Memory B cell (primary cell): Measurements from ENCODE around the gene TMEM156.
A peak's percentile ranks its signal among the peaks of the same experiment; 100 is the strongest.
"Not testable (repeated sequence)": the region's sequence is repeated elsewhere in the genome, so short reads cannot be mapped to it uniquely, and the experiment has no call there.

Experiments used
- ATAC-seq: fragments of 150-1000 bp; cut with Tn5 transposase; 2 replicates; pipeline ENCODE4 v1.10.0; 2021; ENCODE audit warnings: low read depth, mild to moderate bottlenecking, moderate library complexity
- DNase-seq, 2 donors: peaks; one replicate each; pipeline ENCODE4 v3.0.0; 2022; ENCODE audit warnings: low spot score in 2 of 2
- H3K27ac Mint-ChIP-seq: one replicate; pipeline ENCODE4 v1.8.0; 2022; ENCODE audit warnings: mild to moderate bottlenecking, moderate library complexity, mixed read lengths
- H3K27me3 Mint-ChIP-seq: one replicate; pipeline ENCODE4 v1.8.0; 2022; ENCODE audit warnings: mixed read lengths
- H3K36me3 Mint-ChIP-seq: one replicate; pipeline ENCODE4 v1.8.0; 2022; ENCODE audit warnings: mild to moderate bottlenecking, mixed read lengths
- H3K4me1 Mint-ChIP-seq: one replicate; pipeline ENCODE4 v1.8.0; 2022; ENCODE audit warnings: mixed read lengths
- H3K4me3 Mint-ChIP-seq: one replicate; pipeline ENCODE4 v1.8.0; 2022; ENCODE audit warnings: mild to moderate bottlenecking, moderate library complexity, mixed read lengths
- H3K9me3 Mint-ChIP-seq: one replicate; pipeline ENCODE4 v1.8.0; 2022; ENCODE audit warnings: mixed read lengths

The TMEM156 gene

DNA sequence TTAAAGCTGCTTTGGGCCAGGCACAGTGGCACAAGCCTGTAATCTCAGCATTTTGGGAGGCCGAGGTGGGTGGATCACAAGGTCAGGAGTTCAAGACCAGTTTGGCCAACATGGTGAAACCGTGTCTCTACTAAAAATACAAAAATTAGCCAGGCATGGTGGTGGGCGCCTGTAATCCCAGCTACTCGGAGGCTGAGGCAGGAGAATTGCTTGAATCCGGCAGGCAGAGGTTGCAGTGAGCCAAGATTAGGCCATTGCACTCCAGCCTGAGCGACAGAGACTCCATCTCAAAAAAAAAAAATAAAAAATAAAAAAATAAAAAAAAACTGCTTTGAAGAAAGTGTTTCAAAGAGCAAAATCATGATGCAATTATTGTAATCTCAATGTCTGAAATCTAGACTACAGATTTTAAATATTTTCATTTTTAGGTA is 604 bp downstream of the TMEM156 start:
- H3K4me3 Mint-ChIP-seq: peak overlapping the region; percentile 90
- H3K27ac Mint-ChIP-seq: peak overlapping the region; percentile 62
- H3K4me1 Mint-ChIP-seq: peaks cover 10% of the 10 kb centered on the region
- not testable (repeated sequence) for ATAC-seq, DNase-seq, H3K9me3 Mint-ChIP-seq, H3K36me3 Mint-ChIP-seq, H3K27me3 Mint-ChIP-seq

DNA sequence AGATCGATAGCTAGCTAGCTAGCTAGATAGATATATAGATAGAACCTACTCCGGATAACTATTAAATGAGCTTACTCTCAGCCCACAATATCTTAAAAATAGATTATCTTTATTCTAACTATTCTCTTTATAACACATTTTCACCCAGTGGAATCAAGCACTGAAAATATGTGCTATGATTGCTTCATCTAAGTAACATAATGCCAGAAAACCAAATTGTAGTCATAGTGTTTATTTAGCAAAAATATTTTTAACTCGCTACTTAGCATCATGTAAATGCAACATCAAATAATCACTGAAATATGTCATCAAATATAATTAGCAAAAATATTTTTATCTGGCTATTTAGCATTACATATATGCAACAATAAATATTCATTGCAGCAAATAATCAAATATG is 1.5 kb downstream of the TMEM156 start:
- DNase-seq (no peak), ATAC-seq (no peak)
- H3K27ac Mint-ChIP-seq: peak overlapping the region; percentile 78
- peaks cover 7% of the 10 kb centered on the region for H3K4me1 Mint-ChIP-seq
- H3K9me3 Mint-ChIP-seq: no peaks in the 10 kb centered on the region
- peaks cover 2% of the 10 kb centered on the region for H3K36me3 Mint-ChIP-seq
- H3K4me3 Mint-ChIP-seq: peak overlapping the region; percentile 90
- no peaks in the 10 kb centered on the region for H3K27me3 Mint-ChIP-seq

DNA sequence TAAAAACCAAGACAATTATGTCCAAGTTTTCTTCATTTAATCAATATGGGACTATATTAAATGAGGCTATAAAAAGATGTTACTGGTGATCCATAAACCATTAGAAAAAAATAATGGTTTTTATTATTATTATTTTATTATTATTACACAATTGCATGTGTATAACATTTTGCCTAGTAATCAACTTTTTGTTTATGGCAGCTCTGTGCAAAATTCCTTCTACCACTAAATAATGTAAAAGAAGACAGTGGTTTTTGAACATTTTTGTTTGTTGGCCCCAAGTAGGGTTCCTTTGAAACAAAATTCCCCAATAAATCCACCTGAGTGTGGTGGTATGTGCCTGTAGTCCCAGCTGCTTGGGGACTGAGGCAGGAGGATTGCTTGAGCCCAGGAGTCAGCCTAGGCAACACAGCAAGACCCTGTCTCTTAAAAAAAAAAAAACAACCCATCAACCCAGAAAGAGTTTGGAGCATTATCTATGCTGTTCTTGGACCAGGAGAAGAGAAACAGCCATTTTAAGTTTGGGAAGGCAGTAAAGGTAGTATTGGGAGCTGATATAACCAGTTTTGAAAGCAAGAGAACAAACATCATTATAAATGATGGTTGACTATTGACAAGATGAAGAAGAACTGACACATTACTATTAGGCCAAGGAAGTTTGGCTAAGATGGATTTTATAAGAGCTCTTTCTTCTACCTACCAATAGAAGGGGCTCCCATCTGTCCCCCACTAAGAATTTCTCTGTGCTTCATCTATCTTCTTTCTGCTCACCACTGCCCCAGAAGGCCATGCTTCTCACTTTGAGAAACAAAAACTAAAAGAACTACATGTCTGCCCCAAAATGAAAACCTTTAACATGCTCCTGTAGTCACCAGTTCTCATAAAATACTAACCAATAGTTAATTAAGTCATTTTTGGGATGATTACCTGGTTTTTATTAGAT is 2.2 kb downstream of the TMEM156 start:
- Mint-ChIP-seq H3K27me3 (no peaks in the 10 kb centered on the region), H3K4me1 (peaks cover 10% of the 10 kb centered on the region), H3K9me3 (no peaks in the 10 kb centered on the region), H3K36me3 (peaks cover 5% of the 10 kb centered on the region), H3K4me3 (peak overlapping the region; percentile 90), H3K27ac (peak overlapping the region; percentile 78)
- ATAC-seq (peak; percentile 48), DNase-seq (no peak)

DNA sequence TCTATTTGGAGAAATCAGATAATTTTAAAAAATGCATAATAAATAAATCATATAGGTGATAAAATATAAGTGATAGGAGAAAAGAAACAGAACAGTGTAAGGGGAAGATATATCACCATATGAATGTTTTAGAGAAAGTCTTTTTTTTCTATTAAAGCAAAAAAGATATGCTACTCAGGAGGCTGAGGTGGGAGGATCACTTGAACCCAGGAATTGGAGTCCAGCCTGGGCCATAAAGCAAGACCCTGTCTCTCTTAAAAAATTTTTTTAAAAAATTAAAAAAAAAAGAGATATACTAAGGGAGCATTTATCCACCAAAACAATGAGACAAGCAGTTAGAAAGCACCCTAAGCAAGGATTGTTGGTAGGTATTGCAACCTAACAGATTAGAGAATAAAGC is 6.1 kb downstream of the TMEM156 start:
- DNase-seq: no peak
- H3K4me1 Mint-ChIP-seq: peaks cover 20% of the 10 kb centered on the region
- H3K27ac Mint-ChIP-seq: no peak overlapping the region
- peaks cover 31% of the 10 kb centered on the region for H3K36me3 Mint-ChIP-seq
- no peak overlapping the region for H3K4me3 Mint-ChIP-seq
- H3K9me3 Mint-ChIP-seq: peaks cover 2% of the 10 kb centered on the region
- ATAC-seq: no peak
- H3K27me3 Mint-ChIP-seq: no peaks in the 10 kb centered on the region

DNA sequence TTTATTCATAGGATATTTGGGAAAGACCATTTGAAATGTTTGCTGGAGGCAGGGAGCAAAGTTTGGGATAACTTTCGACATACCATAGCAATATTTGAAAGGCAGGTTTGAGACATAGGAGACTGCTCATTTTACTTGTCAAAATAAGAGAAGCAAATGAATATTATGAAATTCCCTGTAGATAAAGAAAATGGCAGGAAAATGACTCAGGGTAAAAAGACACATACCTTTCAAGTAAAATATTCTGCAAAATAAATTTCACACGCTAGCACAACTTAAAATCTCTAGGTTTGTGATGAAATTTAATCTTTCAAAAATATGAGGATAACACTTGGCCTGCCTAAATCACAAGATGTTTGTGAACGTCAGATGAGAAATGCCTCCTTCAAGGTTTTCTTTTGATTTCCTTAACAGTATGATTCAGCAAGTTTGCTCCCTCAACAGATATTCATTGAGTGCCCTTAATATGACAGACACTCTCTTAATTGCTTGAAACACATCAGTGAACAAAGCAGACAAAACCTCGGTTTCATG is 6.6 kb downstream of the TMEM156 start:
- DNase-seq (no peak), ATAC-seq (no peak)
- Mint-ChIP-seq H3K27me3 (no peaks in the 10 kb centered on the region), H3K36me3 (peaks cover 31% of the 10 kb centered on the region), H3K4me3 (no peak overlapping the region), H3K4me1 (peaks cover 20% of the 10 kb centered on the region), H3K27ac (no peak overlapping the region), H3K9me3 (peaks cover 2% of the 10 kb centered on the region)

DNA sequence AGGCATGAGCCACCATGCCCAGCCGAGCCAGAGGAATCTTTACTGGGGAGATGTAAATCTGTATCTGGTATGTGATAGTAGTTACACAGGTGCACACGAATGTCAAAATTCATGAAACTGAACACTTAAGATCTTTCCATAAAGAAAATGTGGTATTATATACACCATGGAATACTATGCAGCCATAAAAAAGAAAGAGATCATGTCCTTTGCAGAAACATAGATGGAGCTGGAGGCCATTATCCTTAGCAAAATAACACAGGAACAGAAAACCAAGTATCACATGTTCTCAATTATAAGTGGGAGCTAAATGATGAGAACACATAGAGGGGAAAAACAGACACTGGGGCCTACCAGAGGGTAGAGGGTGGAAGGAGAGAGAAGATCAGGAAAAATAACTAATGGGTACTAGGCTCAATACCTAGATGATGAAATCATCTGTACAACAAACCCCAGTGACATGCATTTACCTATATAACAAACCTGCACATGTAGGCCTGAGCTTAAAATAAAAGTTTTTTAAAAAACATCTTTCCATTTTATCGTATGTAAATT is 7.8 kb downstream of the TMEM156 start:
- H3K27ac Mint-ChIP-seq: no peak overlapping the region
- peaks cover 2% of the 10 kb centered on the region for H3K9me3 Mint-ChIP-seq
- peaks cover 36% of the 10 kb centered on the region for H3K36me3 Mint-ChIP-seq
- ATAC-seq: no peak
- peaks cover 24% of the 10 kb centered on the region for H3K4me1 Mint-ChIP-seq
- H3K27me3 Mint-ChIP-seq: no peaks in the 10 kb centered on the region
- H3K4me3 Mint-ChIP-seq: no peak overlapping the region
- no peak for DNase-seq

DNA sequence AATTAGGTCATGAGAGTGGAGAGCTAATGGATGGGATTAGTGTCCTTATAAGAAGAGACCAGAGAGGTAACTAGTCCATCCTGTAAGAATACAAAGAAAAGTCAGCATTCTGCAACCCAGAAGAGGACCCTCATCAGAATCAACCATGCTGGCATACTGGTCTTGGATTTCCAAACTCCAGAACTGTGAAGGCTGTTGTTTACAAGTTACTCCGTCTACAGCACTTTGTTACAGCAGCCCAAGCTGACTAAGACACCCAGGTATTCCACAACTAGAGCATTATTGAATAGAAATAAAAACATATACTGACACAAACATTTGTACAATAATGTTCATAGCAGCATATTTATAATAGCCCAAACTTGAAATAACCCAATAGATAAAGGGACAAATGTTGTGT is 9.2 kb downstream of the TMEM156 start:
- Mint-ChIP-seq H3K4me1 (peaks cover 25% of the 10 kb centered on the region), H3K27me3 (no peaks in the 10 kb centered on the region), H3K4me3 (no peak overlapping the region), H3K36me3 (peaks cover 35% of the 10 kb centered on the region), H3K9me3 (peaks cover 2% of the 10 kb centered on the region), H3K27ac (no peak overlapping the region)
- no peak for ATAC-seq
- no peak for DNase-seq

DNA sequence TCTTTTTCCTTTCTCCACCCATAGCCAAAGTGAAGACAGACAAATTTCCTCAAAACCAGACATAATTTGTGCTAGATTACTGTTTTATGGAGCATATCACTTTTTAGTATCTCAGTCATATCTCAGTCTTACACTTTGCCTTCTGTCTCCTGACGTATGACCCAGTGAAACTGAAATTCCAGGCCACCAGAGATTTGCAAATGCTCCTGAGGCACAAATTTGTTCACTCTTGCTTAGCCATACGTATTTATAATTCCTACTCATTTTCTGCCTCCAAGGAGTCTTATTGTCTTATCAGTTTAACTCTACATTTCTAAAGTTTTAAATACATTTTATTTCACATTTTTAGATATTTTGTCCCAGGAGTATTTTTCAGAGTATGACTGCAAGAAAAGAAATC is 10.0 kb downstream of the TMEM156 start:
- peaks cover 24% of the 10 kb centered on the region for H3K4me1 Mint-ChIP-seq
- peaks cover 2% of the 10 kb centered on the region for H3K9me3 Mint-ChIP-seq
- no peak overlapping the region for H3K27ac Mint-ChIP-seq
- ATAC-seq: no peak
- H3K36me3 Mint-ChIP-seq: peaks cover 38% of the 10 kb centered on the region
- H3K4me3 Mint-ChIP-seq: no peak overlapping the region
- no peaks in the 10 kb centered on the region for H3K27me3 Mint-ChIP-seq
- no peak for DNase-seq

DNA sequence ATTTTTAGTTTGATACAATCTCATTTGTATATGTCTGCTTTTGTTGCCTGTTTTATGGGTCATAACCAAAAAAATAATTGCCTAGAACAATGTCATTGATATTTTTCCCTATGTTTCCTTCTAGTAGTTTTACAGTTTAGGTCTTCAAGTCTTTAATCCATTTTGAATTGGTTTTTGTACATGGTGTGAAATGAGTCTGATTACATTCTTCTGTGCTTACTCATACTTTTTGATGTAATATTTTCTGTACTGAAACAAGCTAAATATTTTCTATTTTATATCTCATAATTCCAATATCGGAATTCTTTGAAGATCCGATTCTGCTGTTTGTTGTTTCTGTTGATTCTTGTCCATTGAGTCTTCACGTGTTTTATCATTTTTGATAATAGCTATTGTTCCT is 10.6 kb downstream of the TMEM156 start:
- no peak overlapping the region for H3K4me3 Mint-ChIP-seq
- peaks cover 41% of the 10 kb centered on the region for H3K36me3 Mint-ChIP-seq
- H3K4me1 Mint-ChIP-seq: peaks cover 25% of the 10 kb centered on the region

DNA sequence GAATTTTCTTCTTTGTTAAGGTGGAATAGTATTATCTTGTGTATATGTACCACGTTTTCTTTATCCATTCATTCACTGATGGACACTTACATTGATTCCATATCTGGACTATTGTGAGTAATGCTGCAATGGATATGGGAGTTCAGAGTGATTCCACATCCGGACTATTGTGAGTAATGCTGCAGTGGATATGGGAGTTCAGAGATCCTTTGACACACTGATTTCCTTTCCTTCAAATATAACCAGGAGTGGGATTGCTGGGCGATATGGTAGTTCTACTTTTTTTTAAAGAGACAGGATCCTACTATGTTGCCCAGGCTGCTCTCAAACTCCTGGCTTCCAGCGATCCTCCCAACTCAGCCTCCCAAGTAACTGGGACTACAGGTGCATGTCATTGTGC is 12.1 kb downstream of the TMEM156 start:
- peaks cover 49% of the 10 kb centered on the region for H3K36me3 Mint-ChIP-seq
- H3K9me3 Mint-ChIP-seq: peaks cover 9% of the 10 kb centered on the region
- H3K4me1 Mint-ChIP-seq: peaks cover 24% of the 10 kb centered on the region
- ATAC-seq (no peak), DNase-seq (no peak)
- H3K4me3 Mint-ChIP-seq: no peak overlapping the region
- H3K27ac Mint-ChIP-seq: no peak overlapping the region
- H3K27me3 Mint-ChIP-seq: no peaks in the 10 kb centered on the region

More for the DNA sequence above, 10.6 kb downstream of the TMEM156 start:
- no peak overlapping the region for H3K27ac Mint-ChIP-seq
- no peak for ATAC-seq
- DNase-seq: no peak
- peaks cover 4% of the 10 kb centered on the region for H3K9me3 Mint-ChIP-seq
- no peaks in the 10 kb centered on the region for H3K27me3 Mint-ChIP-seq

DNA sequence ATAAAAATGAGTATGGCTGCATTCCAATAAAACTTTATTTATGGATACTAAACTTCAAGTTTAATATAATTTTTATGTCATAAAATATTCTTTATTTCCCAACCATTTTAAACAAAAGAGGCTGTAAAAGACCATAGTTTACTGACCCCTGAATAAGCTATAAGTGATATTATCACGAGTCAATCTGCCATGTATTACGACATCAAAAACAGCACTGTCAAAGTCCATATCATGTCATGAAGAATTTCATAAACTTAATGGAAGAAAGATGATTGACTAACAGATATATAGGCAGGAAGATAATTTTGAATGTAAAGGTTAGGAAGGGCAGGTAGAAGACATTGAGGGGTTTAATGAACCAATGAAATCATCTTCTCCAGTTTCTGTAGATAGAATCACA is 18.2 kb downstream of the TMEM156 start:
- peaks cover 45% of the 10 kb centered on the region for H3K36me3 Mint-ChIP-seq
- H3K27me3 Mint-ChIP-seq: no peaks in the 10 kb centered on the region
- ATAC-seq: no peak
- peaks cover 26% of the 10 kb centered on the region for H3K4me1 Mint-ChIP-seq
- no peak for DNase-seq
- peaks cover 23% of the 10 kb centered on the region for H3K9me3 Mint-ChIP-seq
- no peak overlapping the region for H3K27ac Mint-ChIP-seq
- no peak overlapping the region for H3K4me3 Mint-ChIP-seq

DNA sequence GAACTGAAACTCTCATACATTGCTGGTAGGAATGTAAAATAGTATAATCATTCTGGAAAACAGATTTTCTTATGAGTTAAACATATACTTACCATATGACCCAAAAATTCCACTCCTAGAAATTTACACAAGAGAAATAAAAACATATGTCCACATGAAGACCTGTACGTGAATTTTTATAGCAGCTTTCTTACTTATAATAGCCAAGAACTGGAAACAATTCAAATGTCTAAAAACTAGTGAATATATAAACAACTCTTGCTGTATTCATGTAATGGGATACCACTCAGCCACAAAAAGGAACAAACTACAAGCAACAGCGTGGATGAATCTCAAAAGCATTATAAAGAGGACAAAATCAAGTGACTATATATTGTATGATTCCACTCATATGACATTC is 27.5 kb downstream of the TMEM156 start:
- H3K27ac Mint-ChIP-seq: peak overlapping the region; percentile 89
- no peak for DNase-seq

DNA sequence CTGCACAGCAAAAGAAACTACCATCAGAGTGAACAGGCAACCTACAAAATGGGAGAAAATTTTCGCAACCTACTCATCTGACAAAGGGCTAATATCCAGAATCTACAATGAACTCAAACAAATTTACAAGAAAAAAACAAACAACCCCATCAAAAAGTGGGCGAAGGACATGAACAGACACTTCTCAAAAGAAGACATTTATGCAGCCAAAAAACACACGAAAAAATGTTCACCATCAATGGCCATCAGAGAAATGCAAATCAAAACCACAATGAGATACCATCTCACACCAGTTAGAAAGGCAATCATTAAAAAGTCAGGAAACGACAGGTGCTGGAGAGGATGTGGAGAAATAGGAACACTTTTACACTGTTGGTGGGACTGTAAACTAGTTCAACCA is 30.2 kb downstream of the TMEM156 start:
- not testable (repeated sequence) for DNase-seq, H3K9me3 Mint-ChIP-seq, H3K27me3 Mint-ChIP-seq, H3K4me1 Mint-ChIP-seq, H3K27ac Mint-ChIP-seq, H3K4me3 Mint-ChIP-seq, ATAC-seq
- H3K36me3 Mint-ChIP-seq: peaks cover 29% of the 10 kb centered on the region

More for the DNA sequence above, 27.5 kb downstream of the TMEM156 start:
- Mint-ChIP-seq H3K4me1 (peaks cover 18% of the 10 kb centered on the region), H3K9me3 (peaks cover 2% of the 10 kb centered on the region), H3K27me3 (no peaks in the 10 kb centered on the region), H3K4me3 (no peak overlapping the region), H3K36me3 (peaks cover 21% of the 10 kb centered on the region)
- ATAC-seq: no peak

DNA sequence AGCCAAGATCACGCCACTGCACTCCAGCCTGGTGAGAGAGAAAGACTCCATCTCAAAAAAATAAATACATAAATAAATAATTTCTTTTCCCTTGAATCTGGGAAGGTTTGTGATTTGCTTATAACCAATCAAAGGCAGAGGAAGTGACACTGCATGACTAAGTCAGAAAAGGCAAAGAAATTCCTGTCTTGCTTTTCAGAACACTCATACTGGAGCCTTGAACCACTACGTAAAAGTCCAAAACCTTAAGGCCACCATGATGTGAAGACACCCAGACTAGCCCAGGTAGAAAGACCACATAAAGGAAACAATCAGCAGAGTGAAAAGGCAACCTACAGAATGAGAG is 36.6 kb downstream of the TMEM156 start:
- ATAC-seq: no peak
- no peak for DNase-seq
- H3K4me1 Mint-ChIP-seq: peaks cover 15% of the 10 kb centered on the region
- peaks cover 3% of the 10 kb centered on the region for H3K9me3 Mint-ChIP-seq
- H3K27me3 Mint-ChIP-seq: no peaks in the 10 kb centered on the region
- no peak overlapping the region for H3K4me3 Mint-ChIP-seq
- peaks cover 39% of the 10 kb centered on the region for H3K36me3 Mint-ChIP-seq
- peak overlapping the region; percentile 67 for H3K27ac Mint-ChIP-seq
